Measurements from ENCODE around the gene RASSF3. TPM values are rescaled to one million over a fixed set of nuclear protein-coding genes. Genes with fewer than 3 reads are reported as not detected.

The RASSF3 gene
- total RNA-seq, 3 donors from 2014 or later, result 88.0 to 331 (median 90.2) TPM

DNA sequence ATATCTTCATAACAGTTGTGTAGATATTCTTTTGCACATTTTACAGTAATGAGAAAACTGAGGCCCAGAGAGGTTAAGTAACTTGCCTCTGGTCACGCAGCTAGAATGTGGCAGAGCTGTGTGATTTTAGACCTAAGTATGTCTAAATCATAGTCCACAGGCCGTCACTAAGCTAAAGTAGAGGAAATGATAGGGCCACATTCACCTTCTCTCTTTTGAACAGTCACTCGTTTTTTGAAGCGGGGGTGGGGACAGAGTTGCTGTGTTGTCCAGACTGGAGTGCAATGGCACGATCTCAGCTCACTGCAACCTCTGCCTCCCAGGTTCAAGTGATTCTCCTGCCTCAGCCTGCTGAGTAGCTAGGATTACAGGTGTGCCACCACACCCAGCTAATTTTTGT, 68.5 kb downstream of the RASSF3 start:
- DNase-seq (no peak), ATAC-seq (no peak)
- intact Hi-C loops (cut with DNase I, micrococcal nuclease), result loop anchor here in 1 of 2 donors (5.0 kb wide), 1 partner anchor 67 kb away; the partner anchor contains the start of gene RASSF3

DNA sequence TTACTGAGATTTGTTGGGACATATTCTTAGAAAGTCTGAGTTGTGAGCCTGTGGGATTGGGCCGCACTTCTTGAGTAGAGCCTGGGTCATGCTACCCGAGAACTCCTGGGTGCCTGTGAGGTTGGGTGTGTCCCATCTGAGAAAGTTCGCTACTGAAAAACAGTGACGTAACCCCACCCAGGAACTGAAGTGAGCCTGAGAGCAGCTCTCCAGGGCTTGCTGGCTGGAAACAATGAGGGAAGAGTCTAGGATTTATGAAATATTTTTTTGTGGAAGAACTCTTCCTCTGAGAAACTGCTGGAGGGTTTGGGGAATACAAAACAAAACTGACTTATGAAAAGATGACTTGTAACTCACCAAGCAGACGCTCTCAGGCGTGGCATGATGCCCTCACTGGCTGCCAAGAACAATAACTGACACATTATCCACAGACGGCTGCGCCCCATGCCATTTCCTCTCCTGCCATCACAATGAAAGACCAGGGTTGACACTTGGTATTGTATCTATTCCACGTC, 69.2 kb downstream of the RASSF3 start:
- intact Hi-C loops (cut with DNase I, micrococcal nuclease), result loop anchor here in 1 of 2 donors (5.0 kb wide), 1 partner anchor 67 kb away; the partner anchor contains the start of gene RASSF3
- ATAC-seq (peak; percentile 79), DNase-seq (peak; percentile 74 to 85 (median 78))
- Histone ChIP-seq H3K36me3 (ENCODE audit: low read depth) (no peaks in the 10 kb centered on the region), H3K4me1 (ENCODE audit: low read depth) (peaks cover 51% of the 10 kb centered on the region), H3K4me3 (no peak overlapping the region), H3K9me3 (no peaks in the 10 kb centered on the region)
- TF ChIP-seq, protein P1, sequence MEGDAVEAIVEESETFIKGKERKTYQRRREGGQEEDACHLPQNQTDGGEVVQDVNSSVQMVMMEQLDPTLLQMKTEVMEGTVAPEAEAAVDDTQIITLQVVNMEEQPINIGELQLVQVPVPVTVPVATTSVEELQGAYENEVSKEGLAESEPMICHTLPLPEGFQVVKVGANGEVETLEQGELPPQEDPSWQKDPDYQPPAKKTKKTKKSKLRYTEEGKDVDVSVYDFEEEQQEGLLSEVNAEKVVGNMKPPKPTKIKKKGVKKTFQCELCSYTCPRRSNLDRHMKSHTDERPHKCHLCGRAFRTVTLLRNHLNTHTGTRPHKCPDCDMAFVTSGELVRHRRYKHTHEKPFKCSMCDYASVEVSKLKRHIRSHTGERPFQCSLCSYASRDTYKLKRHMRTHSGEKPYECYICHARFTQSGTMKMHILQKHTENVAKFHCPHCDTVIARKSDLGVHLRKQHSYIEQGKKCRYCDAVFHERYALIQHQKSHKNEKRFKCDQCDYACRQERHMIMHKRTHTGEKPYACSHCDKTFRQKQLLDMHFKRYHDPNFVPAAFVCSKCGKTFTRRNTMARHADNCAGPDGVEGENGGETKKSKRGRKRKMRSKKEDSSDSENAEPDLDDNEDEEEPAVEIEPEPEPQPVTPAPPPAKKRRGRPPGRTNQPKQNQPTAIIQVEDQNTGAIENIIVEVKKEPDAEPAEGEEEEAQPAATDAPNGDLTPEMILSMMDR (IDR thresholded peaks at IDR 0.05), result no peak

More for the DNA sequence above, 68.5 kb downstream of the RASSF3 start:
- TF ChIP-seq, protein P1 (IDR thresholded peaks at IDR 0.05), result no peak
- Histone ChIP-seq H3K36me3 (ENCODE audit: low read depth) (no peaks in the 10 kb centered on the region), H3K4me1 (ENCODE audit: low read depth) (peaks cover 58% of the 10 kb centered on the region), H3K9me3 (no peaks in the 10 kb centered on the region), H3K4me3 (no peak overlapping the region)

DNA sequence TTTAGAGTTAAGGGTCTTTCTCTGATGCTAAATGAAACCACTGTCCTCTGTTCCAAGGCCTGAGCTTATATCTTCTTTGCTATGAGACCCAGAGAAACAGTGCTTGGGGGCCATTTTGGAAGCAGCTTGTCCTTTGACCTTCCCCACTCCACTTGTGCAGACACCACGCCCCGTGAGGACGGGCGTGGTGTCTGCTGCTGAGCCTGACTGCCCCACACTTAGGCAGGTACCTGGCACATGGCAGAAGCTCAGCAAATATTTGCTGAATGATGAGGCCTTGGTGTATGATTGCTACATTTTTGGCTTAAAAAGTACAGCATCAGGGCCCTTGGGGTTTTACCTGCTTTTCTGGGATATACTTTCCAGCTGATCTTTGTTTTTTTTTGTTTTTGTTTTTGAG, 69.9 kb downstream of the RASSF3 start:
- Histone ChIP-seq H3K4me3 (no peak overlapping the region), H3K36me3 (ENCODE audit: low read depth) (no peaks in the 10 kb centered on the region), H3K9me3 (no peaks in the 10 kb centered on the region), H3K4me1 (ENCODE audit: low read depth) (peaks cover 44% of the 10 kb centered on the region)
- ATAC-seq (peak; percentile 69), DNase-seq (peak in 2 of 3 donors; percentile 53 to 69)
- TF ChIP-seq, protein P1 (IDR thresholded peaks at IDR 0.05), result no peak
- intact Hi-C loops (cut with DNase I, micrococcal nuclease), result no loop called here

DNA sequence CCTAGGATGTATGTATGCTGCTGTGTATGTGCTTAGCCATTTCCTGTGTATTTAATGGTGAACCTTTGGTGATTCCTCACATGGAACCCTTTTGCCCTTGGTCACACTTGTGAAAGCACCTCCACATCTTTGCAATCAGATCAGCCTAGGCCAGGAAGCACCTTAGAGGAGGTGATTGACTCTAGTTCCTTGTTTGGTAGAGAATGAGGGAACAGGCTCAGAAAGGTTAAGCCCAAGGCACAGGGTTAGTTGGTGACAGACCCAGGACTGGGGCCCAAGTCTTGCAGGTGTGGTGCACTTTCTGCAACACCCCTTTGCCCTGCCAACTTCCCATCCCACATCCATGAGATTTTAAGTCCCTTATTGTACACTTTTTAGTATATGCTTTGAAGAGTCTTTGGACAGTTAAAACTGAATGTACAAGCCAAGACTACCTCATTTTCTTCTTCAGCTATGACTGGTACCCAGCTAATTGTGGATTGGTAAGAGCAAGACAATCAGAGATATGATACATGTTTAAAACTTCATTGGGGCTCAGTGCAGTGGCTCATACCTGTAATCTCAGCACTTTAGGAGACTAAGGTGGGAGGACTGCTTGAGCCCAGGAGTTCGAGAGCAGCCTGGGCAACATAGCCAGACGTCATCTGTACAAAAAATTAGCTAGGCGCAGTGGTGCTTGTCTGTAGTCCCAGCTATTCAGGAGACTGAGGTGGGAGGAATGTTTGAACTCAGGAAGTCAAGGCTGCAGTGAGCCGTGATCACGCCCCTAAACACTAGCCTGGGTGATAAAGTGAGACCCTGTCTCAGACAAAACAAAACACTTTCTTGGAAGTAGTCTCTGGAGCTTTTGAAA, 71.1 kb downstream of the RASSF3 start:
- Histone ChIP-seq H3K36me3 (ENCODE audit: low read depth) (no peaks in the 10 kb centered on the region), H3K9me3 (no peaks in the 10 kb centered on the region), H3K4me3 (no peak overlapping the region), H3K4me1 (ENCODE audit: low read depth) (peaks cover 34% of the 10 kb centered on the region)
- TF ChIP-seq, protein P1 (IDR thresholded peaks at IDR 0.05), result no peak
- DNase-seq (no peak), ATAC-seq (no peak)
- intact Hi-C loops (cut with DNase I, micrococcal nuclease), result no loop called here

DNA sequence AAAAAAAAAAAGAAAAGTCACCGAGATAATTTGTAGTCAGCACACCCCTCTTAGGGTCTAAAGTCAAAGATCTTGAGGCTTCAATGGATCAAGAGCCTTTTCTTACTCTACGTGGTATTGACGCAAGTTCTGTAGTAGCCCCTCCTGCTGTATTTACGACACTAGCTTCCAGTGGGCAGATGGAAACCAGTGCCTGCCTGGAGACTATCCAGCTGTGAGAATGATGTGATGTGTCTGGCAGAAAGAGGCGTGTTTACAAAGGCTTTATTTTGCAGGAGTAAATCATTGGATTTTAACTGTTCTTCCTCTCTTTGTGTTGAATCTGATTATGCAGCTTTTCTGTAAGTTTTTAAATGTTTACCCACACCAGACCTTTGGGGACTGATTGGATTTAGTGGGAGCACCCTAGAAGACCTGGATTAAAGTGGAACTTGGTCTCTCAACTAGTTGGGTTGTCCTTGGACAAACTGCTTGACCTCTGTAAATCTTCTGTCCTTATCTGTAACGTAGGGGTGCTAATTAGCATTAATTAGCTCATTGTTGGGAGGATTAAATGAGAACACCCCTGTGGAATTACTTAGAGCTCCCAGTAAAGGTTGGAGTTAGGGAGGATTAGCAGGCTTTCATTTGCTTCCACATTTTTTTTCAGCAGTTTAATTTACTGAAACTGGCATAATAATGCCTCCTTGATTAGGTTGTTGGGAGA, 72.4 kb downstream of the RASSF3 start:
- Histone ChIP-seq H3K4me1 (ENCODE audit: low read depth) (peaks cover 25% of the 10 kb centered on the region), H3K4me3 (no peak overlapping the region), H3K36me3 (ENCODE audit: low read depth) (no peaks in the 10 kb centered on the region), H3K9me3 (no peaks in the 10 kb centered on the region)
- no peak for ATAC-seq
- intact Hi-C loops (cut with DNase I, micrococcal nuclease), result no loop called here
- no peak for DNase-seq
- TF ChIP-seq, protein P1 (IDR thresholded peaks at IDR 0.05), result no peak
